Gastrocnemius medialis (tissue), 4 donors: ENCODE data around the gene PHF21B.

ENCODE experiments used
- CTCF ChIP-seq, 5 experiments: fragments of 450-650 bp in 3 of 5; fragments of 200-600 bp in 2 of 5; sonication (generic) in 2 of 5; IDR thresholded peaks in 4 of 5; conservative IDR thresholded peaks in 1 of 5; 1 replicate in 4 of 5; 2 replicates in 1 of 5; pipeline ENCODE4 v1.5.1; 2016 to 2019; ENCODE audit warnings: antibody characterized with exemption in 5 of 5, mild to moderate bottlenecking in 3 of 5, moderate library complexity in 3 of 5
- POLR2A ChIP-seq, 2 donors: fragments of 450-650 bp; IDR thresholded peaks; one replicate each; pipeline ENCODE4 v1.6.1; 2017; ENCODE audit warnings: antibody characterized with exemption in 2 of 2, mild to moderate bottlenecking in 2 of 2, moderate library complexity in 2 of 2

GRCh38 chr22:44831885-44832284 is 177.9 kb downstream of the PHF21B start:
- TF ChIP-seq POLR2A (IDR thresholded peaks at IDR 0.05) (no peak), CTCF (IDR thresholded peaks at IDR 0.05 in 4 of 5, conservative IDR thresholded peaks at IDR 0.05 in 1 of 5) (no peak)
